WTC11 (cell line): Measurements from ENCODE around the gene RADX. TPM values are rescaled to one million over a fixed set of nuclear protein-coding genes. Genes with fewer than 3 reads are reported as not detected.

Experiments used
- ATAC-seq: fragments of 200-7000 bp; cut with Tn5 transposase; 2 replicates; pipeline ENCODE4 v1.10.0; 2021; ENCODE audit warnings: mild to moderate bottlenecking, moderate library complexity
- CTCF ChIA-PET: fragments of 300-600 bp; sonication (Branson Sonifier 250); formaldehyde crosslinking; loops from one replicate; lab custom pipeline; 2021; ENCODE audit warnings: antibody characterized with exemption; lab: Charles Lee
- POLR2A ChIA-PET: fragments of 350-600 bp; sonication (Branson Sonifier 250); formaldehyde crosslinking; loops from one replicate; lab custom pipeline; 2021; ENCODE audit warnings: antibody characterized with exemption; lab: Charles Lee
- DNase-seq: peaks from one replicate; pipeline ENCODE4 v3.0.0; 2021; ENCODE audit warnings: low spot score
- H3K27ac Mint-ChIP-seq: 2 replicates; pipeline ENCODE4 v1.8.0; 2021; ENCODE audit warnings: mixed read lengths
- H3K27me3 Mint-ChIP-seq: 2 replicates; pipeline ENCODE4 v1.8.0; 2021; ENCODE audit warnings: low read depth, mild to moderate bottlenecking, moderate library complexity, mixed read lengths
- H3K36me3 Mint-ChIP-seq: 2 replicates; pipeline ENCODE4 v1.8.0; 2021; ENCODE audit warnings: mixed read lengths
- H3K4me1 Mint-ChIP-seq: 2 replicates; pipeline ENCODE4 v1.8.0; 2022; ENCODE audit warnings: mixed read lengths
- H3K4me3 Mint-ChIP-seq: 2 replicates; pipeline ENCODE4 v1.8.0; 2021; ENCODE audit warnings: mild to moderate bottlenecking, moderate library complexity, mixed read lengths
- H3K9me3 Mint-ChIP-seq: 2 replicates; pipeline ENCODE4 v1.8.0; 2021; ENCODE audit warnings: mixed read lengths
- ARID4B ChIP-seq: sonication (generic); formaldehyde crosslinking; IDR thresholded peaks from 2 replicates; pipeline ENCODE4 v1.8.0; 2023; ENCODE audit warnings: missing genetic modification reagents, mild to moderate bottlenecking, borderline replicate concordance
- CBFB ChIP-seq: sonication (generic); formaldehyde crosslinking; IDR thresholded peaks from 2 replicates; pipeline ENCODE4 v1.8.1; 2022; ENCODE audit warnings: mild to moderate bottlenecking, low read depth, missing genetic modification reagents
- EMX1 ChIP-seq: fragments of 250-450 bp; sonication (Bioruptor Pico); IDR thresholded peaks from 2 replicates; pipeline ENCODE4 v1.8.0; 2021; ENCODE audit warnings: mild to moderate bottlenecking
- ERG ChIP-seq: fragments of 250-450 bp; sonication (Bioruptor Pico); IDR thresholded peaks from 2 replicates; pipeline ENCODE4 v1.8.0; 2021; ENCODE audit warnings: mild to moderate bottlenecking
- FOXK1 ChIP-seq: sonication (generic); formaldehyde crosslinking; IDR thresholded peaks from 2 replicates; pipeline ENCODE4 v1.8.0; 2022; ENCODE audit warnings: mild to moderate bottlenecking, moderate library complexity, missing genetic modification reagents
- GRHL2 ChIP-seq: fragments of 250-450 bp; sonication (Bioruptor Pico); IDR thresholded peaks from 2 replicates; pipeline ENCODE4 v1.8.0; 2022; ENCODE audit warnings: mild to moderate bottlenecking, moderate library complexity; ENCODE audit not compliant: insufficient replicate concordance, severe bottlenecking
- GTF2I ChIP-seq: fragments of 250-450 bp; sonication (Bioruptor Pico); conservative IDR thresholded peaks from 2 replicates; pipeline ENCODE4 v1.4.0; 2021; ENCODE audit warnings: mild to moderate bottlenecking
- IRF2 ChIP-seq: sonication (generic); formaldehyde crosslinking; IDR thresholded peaks from 2 replicates; pipeline ENCODE4 v1.8.0; 2022; ENCODE audit warnings: low read depth, missing genetic modification reagents, borderline replicate concordance
- MLX ChIP-seq: sonication (generic); formaldehyde crosslinking; IDR thresholded peaks from 2 replicates; pipeline ENCODE4 v1.8.1; 2023; ENCODE audit warnings: mild to moderate bottlenecking, missing genetic modification reagents, moderate library complexity
- NFATC4 ChIP-seq: fragments of 250-450 bp; sonication (Bioruptor Pico); IDR thresholded peaks from 2 replicates; pipeline ENCODE4 v1.9.0; 2021; ENCODE audit warnings: mild to moderate bottlenecking
- NR2C2 ChIP-seq: sonication (generic); formaldehyde crosslinking; IDR thresholded peaks from 2 replicates; pipeline ENCODE4 v1.8.0; 2022; ENCODE audit warnings: mild to moderate bottlenecking, missing genetic modification reagents
- RORB ChIP-seq: fragments of 250-450 bp; sonication (Bioruptor Pico); IDR thresholded peaks from 2 replicates; pipeline ENCODE4 v1.9.0; 2021; ENCODE audit warnings: mild to moderate bottlenecking
- TEAD1 ChIP-seq: sonication (generic); formaldehyde crosslinking; IDR thresholded peaks from 2 replicates; pipeline ENCODE4 v1.8.0; 2022; ENCODE audit warnings: mild to moderate bottlenecking, missing genetic modification reagents
- ZNF121 ChIP-seq: sonication (generic); formaldehyde crosslinking; IDR thresholded peaks from 2 replicates; pipeline ENCODE4 v1.8.0; 2023; ENCODE audit warnings: missing genetic modification reagents
- ZNF232 ChIP-seq: sonication (generic); formaldehyde crosslinking; IDR thresholded peaks from 2 replicates; pipeline ENCODE4 v1.8.0; 2022; ENCODE audit warnings: mild to moderate bottlenecking, missing genetic modification reagents
- ZNF671 ChIP-seq: fragments of 250-450 bp; sonication (Bioruptor Pico); IDR thresholded peaks from 2 replicates; pipeline ENCODE4 v1.8.0; 2021; ENCODE audit warnings: mild to moderate bottlenecking
- total RNA-seq: library from RNA; stranded (reverse); gene quantifications from 3 replicates; pipeline ENCODE4 v1.2.3, GENCODE V29; 2021
- TF ChIP-seq, protein P1 (sequence below): sonication (generic); formaldehyde crosslinking; IDR thresholded peaks from 2 replicates; pipeline ENCODE4 v1.8.1; 2023; ENCODE audit warnings: mild to moderate bottlenecking, missing genetic modification reagents, borderline replicate concordance
- TF ChIP-seq, protein P2 (sequence below): sonication (generic); formaldehyde crosslinking; IDR thresholded peaks from 2 replicates; pipeline ENCODE4 v1.8.1; 2022; ENCODE audit warnings: low read depth, mild to moderate bottlenecking, moderate library complexity, missing genetic modification reagents, borderline replicate concordance
- TF ChIP-seq, protein P3 (sequence below): sonication (generic); formaldehyde crosslinking; IDR thresholded peaks from 2 replicates; pipeline ENCODE4 v1.8.0; 2023; ENCODE audit warnings: missing genetic modification reagents

Gene RADX
- total RNA-seq, 1 experiment from 2014 or later: 4.4 TPM

GRCh38 chrX:106588801-106589200 is 23.0 kb upstream of the RADX start (continued):
- TF ChIP-seq ARID4B (CRISPR knock-in tag) (no peak), RORB (CRISPR knock-in tag) (no peak), NFATC4 (no peak), ZNF671 (CRISPR knock-in tag) (no peak)

DNA sequence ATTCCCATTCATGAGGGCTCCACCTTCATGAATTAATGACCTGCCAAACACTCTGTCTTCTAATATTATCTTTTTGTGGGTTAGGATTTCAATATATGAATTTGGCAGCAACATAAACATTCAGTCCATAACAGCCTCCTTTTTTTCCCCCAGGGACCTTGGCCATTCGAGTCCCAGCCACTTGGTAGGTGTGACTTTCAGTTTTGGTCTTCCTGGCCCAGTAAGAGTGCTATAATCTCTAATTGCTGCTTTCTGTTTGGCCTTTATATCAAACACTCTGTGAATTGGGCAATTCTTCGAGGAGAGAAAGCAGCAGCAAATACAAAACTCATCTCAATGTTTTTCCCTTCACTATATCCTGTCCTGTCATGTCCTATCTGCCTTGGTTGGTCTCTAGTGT is 12.4 kb upstream of the RADX start:
- Mint-ChIP-seq H3K27ac (no peak overlapping the region), H3K9me3 (peaks cover 3% of the 10 kb centered on the region; the same call in 1 of the 2 replicates), H3K4me1 (no peaks in the 10 kb centered on the region), H3K27me3 (no peaks in the 10 kb centered on the region), H3K4me3 (no peak overlapping the region), H3K36me3 (no peaks in the 10 kb centered on the region)
- ATAC-seq (no peak), DNase-seq (no peak)
- ChIA-PET POLR2A (no interaction called here), CTCF (no interaction called here)
- TF ChIP-seq ZNF232 (CRISPR knock-in tag): no peak
- TF ChIP-seq, protein P1, sequence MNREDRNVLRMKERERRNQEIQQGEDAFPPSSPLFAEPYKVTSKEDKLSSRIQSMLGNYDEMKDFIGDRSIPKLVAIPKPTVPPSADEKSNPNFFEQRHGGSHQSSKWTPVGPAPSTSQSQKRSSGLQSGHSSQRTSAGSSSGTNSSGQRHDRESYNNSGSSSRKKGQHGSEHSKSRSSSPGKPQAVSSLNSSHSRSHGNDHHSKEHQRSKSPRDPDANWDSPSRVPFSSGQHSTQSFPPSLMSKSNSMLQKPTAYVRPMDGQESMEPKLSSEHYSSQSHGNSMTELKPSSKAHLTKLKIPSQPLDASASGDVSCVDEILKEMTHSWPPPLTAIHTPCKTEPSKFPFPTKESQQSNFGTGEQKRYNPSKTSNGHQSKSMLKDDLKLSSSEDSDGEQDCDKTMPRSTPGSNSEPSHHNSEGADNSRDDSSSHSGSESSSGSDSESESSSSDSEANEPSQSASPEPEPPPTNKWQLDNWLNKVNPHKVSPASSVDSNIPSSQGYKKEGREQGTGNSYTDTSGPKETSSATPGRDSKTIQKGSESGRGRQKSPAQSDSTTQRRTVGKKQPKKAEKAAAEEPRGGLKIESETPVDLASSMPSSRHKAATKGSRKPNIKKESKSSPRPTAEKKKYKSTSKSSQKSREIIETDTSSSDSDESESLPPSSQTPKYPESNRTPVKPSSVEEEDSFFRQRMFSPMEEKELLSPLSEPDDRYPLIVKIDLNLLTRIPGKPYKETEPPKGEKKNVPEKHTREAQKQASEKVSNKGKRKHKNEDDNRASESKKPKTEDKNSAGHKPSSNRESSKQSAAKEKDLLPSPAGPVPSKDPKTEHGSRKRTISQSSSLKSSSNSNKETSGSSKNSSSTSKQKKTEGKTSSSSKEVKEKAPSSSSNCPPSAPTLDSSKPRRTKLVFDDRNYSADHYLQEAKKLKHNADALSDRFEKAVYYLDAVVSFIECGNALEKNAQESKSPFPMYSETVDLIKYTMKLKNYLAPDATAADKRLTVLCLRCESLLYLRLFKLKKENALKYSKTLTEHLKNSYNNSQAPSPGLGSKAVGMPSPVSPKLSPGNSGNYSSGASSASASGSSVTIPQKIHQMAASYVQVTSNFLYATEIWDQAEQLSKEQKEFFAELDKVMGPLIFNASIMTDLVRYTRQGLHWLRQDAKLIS (CRISPR knock-in tag): no peak
- TF ChIP-seq GRHL2: no peak
- no peak for TF ChIP-seq IRF2 (CRISPR knock-in tag)
- TF ChIP-seq, protein P2, sequence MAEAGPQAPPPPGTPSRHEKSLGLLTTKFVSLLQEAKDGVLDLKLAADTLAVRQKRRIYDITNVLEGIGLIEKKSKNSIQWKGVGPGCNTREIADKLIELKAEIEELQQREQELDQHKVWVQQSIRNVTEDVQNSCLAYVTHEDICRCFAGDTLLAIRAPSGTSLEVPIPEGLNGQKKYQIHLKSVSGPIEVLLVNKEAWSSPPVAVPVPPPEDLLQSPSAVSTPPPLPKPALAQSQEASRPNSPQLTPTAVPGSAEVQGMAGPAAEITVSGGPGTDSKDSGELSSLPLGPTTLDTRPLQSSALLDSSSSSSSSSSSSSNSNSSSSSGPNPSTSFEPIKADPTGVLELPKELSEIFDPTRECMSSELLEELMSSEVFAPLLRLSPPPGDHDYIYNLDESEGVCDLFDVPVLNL (CRISPR knock-in tag): no peak
- TF ChIP-seq ZNF121 (CRISPR knock-in tag): no peak
- TF ChIP-seq NR2C2 (CRISPR knock-in tag): no peak
- no peak for TF ChIP-seq EMX1
- TF ChIP-seq, protein P3, sequence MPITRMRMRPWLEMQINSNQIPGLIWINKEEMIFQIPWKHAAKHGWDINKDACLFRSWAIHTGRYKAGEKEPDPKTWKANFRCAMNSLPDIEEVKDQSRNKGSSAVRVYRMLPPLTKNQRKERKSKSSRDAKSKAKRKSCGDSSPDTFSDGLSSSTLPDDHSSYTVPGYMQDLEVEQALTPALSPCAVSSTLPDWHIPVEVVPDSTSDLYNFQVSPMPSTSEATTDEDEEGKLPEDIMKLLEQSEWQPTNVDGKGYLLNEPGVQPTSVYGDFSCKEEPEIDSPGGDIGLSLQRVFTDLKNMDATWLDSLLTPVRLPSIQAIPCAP (CRISPR knock-in tag): no peak
- TF ChIP-seq FOXK1 (CRISPR knock-in tag): no peak
- no peak for TF ChIP-seq TEAD1 (CRISPR knock-in tag)
- no peak for TF ChIP-seq MLX (CRISPR knock-in tag)
- TF ChIP-seq NFATC4: no peak
- no peak for TF ChIP-seq GTF2I (CRISPR knock-in tag)
- no peak for TF ChIP-seq ERG
- no peak for TF ChIP-seq CBFB (CRISPR knock-in tag)
- no peak for TF ChIP-seq ARID4B (CRISPR knock-in tag)
